OCI-LY7 (cell line): ENCODE data around the gene THAP3. TPM values are rescaled to one million over a fixed set of nuclear protein-coding genes. Genes with fewer than 3 reads are reported as not detected.
A peak's percentile ranks its signal among the peaks of the same experiment; 100 is the strongest.

Experiments
- BruUV-seq: library from RNA; stranded (reverse); fragments of 400-500 nt; replicated peaks from 2 replicates; lab custom pipeline; 2021; lab: Mats Ljungman, UMichigan
- CTCF ChIA-PET: fragments of 300-600 bp; sonication (Branson Sonifier 250); formaldehyde crosslinking; loops from one replicate; lab custom pipeline; 2022; ENCODE audit warnings: antibody characterized with exemption; ENCODE audit not compliant: unreplicated experiment; lab: Charles Lee
- POLR2A ChIA-PET: fragments of 300-600 bp; sonication (Branson Sonifier 250); formaldehyde crosslinking; loops from one replicate; lab custom pipeline; 2022; ENCODE audit warnings: antibody characterized with exemption; lab: Charles Lee
- DNase-seq: peaks from one replicate; pipeline ENCODE4 v3.0.0-alpha.2; 2015; ENCODE audit warnings: low spot score
- H2AFZ ChIP-seq: fragments of 200-600 bp; sonication (generic), shearing (Covaris generic); 2 replicates; pipeline ENCODE4 v1.6.1; 2014; ENCODE audit warnings: mild to moderate bottlenecking, antibody characterized with exemption, low read length, moderate library complexity
- H3K27ac ChIP-seq: fragments of 200-600 bp; sonication (generic); 2 replicates; pipeline ENCODE4 v1.5.1; 2014; ENCODE audit warnings: mixed run types, low read depth, mild to moderate bottlenecking, moderate library complexity, low read length, inconsistent platforms; ENCODE audit not compliant: poor library complexity, severe bottlenecking
- H3K36me3 ChIP-seq: fragments of 200-600 bp; sonication (generic); 2 replicates; pipeline ENCODE4 v1.6.1; 2014; ENCODE audit warnings: mild to moderate bottlenecking, antibody characterized with exemption, low read length, moderate library complexity, mixed read lengths; ENCODE audit not compliant: insufficient read depth
- H3K4me1 ChIP-seq: fragments of 200-600 bp; sonication (generic); 2 replicates; pipeline ENCODE4 v1.5.1; 2014; ENCODE audit warnings: mild to moderate bottlenecking, low read length; ENCODE audit not compliant: insufficient read depth, poor library complexity, severe bottlenecking
- H3K4me2 ChIP-seq: fragments of 200-600 bp; sonication (generic); 2 replicates; pipeline ENCODE4 v1.6.1; 2014; ENCODE audit warnings: mild to moderate bottlenecking, low read length
- H3K4me3 ChIP-seq: fragments of 200-600 bp; sonication (generic); 2 replicates; pipeline ENCODE4 v1.5.1; 2014; ENCODE audit warnings: mild to moderate bottlenecking, low read depth, low read length; ENCODE audit not compliant: poor library complexity, severe bottlenecking
- H3K79me2 ChIP-seq: fragments of 200-600 bp; sonication (generic); 2 replicates; pipeline ENCODE4 v1.6.1; 2016; ENCODE audit warnings: low read depth, mild to moderate bottlenecking, low read length, moderate library complexity, mixed read lengths; ENCODE audit not compliant: insufficient read depth
- H3K9me2 ChIP-seq: fragments of 200-600 bp; sonication (generic); 2 replicates; pipeline ENCODE4 v1.6.1; 2016; ENCODE audit warnings: mild to moderate bottlenecking, low read length, mixed read lengths; ENCODE audit not compliant: insufficient read depth
- H3K9me3 ChIP-seq: fragments of 200-600 bp; sonication (generic); 2 replicates; pipeline ENCODE4 v1.6.1; 2014; ENCODE audit warnings: mild to moderate bottlenecking, mixed run types, low read length, mixed read lengths
- H4K20me1 ChIP-seq: fragments of 200-600 bp; sonication (generic); 2 replicates; pipeline ENCODE4 v1.6.1; 2014; ENCODE audit warnings: mild to moderate bottlenecking, antibody characterized with exemption, low read length, moderate library complexity, mixed read lengths; ENCODE audit not compliant: insufficient read depth
- CTCF ChIP-seq: fragments of 200-600 bp; sonication (generic); conservative IDR thresholded peaks from 2 replicates; pipeline ENCODE4 v1.5.1; 2014; ENCODE audit warnings: mild to moderate bottlenecking, antibody characterized with exemption, low read length, moderate library complexity, mixed read lengths
- EZH2phosphoT487 ChIP-seq: fragments of 200-600 bp; sonication (generic); IDR thresholded peaks from 2 replicates; pipeline ENCODE4 v1.6.1; 2018; ENCODE audit warnings: low read depth, borderline replicate concordance, mild to moderate bottlenecking, mixed run types, antibody characterized with exemption, low read length, moderate library complexity, mixed read lengths
- intact Hi-C: fragments of 100-400 bp; cut with micrococcal nuclease; formaldehyde crosslinking; loops from one replicate; pipeline ENCODE4 v1.10.0; 2022; ENCODE audit not compliant: unreplicated experiment
- total RNA-seq, 2 experiments: library from RNA; depleted of rRNA in 1 of 2; stranded (reverse); fragments of >200 nt in 1 of 2; shearing (Covaris generic) in 1 of 2; gene quantifications; 2 replicates each; pipeline ENCODE4 v1.2.3, GENCODE V29; 2014 to 2022

The THAP3 gene
- total RNA-seq, 2 experiments from 2014 or later: 17.2 to 22.4 TPM

GRCh38 chr1:6623269-6623965 lies 1.3 kb upstream of the THAP3 start:
- intact Hi-C loops: no loop called here
- peaks cover 24% of the 10 kb centered on the region for H3K4me1 ChIP-seq
- H2AFZ ChIP-seq: no peak overlapping the region
- no peak for DNase-seq
- no peaks in the 10 kb centered on the region for H4K20me1 ChIP-seq
- no peak overlapping the region for H3K4me3 ChIP-seq
- CTCF ChIA-PET: no interaction called here
- no peaks in the 10 kb centered on the region for H3K9me3 ChIP-seq
- TF ChIP-seq EZH2phosphoT487 (no peak), CTCF (no peak)
- no peak overlapping the region for H3K27ac ChIP-seq
- no peak overlapping the region for H3K4me2 ChIP-seq
- peaks cover 61% of the 10 kb centered on the region for H3K36me3 ChIP-seq
- peaks cover 9% of the 10 kb centered on the region; the same call in 1 of the 2 replicates for H3K79me2 ChIP-seq
- POLR2A ChIA-PET: no interaction called here
- no peaks in the 10 kb centered on the region for H3K9me2 ChIP-seq
- BruUV-seq: no TSS peak

GRCh38 chr1:6625584-6626149 lies 999 bp downstream of the THAP3 start:
- no peak for TF ChIP-seq CTCF
- no peak for TF ChIP-seq EZH2phosphoT487
- no TSS peak for BruUV-seq
- ChIA-PET POLR2A (interaction anchor here (0.9 to 1.6 kb wide), 2 partner anchors 9 to 46 kb away, joined by 3 read pairs; partner anchors contain the start of gene ZBTB48), CTCF (interaction anchor here (0.6 kb wide), 1 partner anchor 46 kb away, joined by 3 read pairs; the partner anchor contains the start of gene ZBTB48)
- Histone ChIP-seq H3K79me2 (peaks cover 9% of the 10 kb centered on the region; the same call in 1 of the 2 replicates), H3K9me2 (no peaks in the 10 kb centered on the region), H3K4me2 (peak overlapping the region; percentile 99), H2AFZ (peak overlapping the region; percentile 45; the same call in 1 of the 2 replicates), H3K4me3 (peak overlapping the region; percentile 94), H3K36me3 (peaks cover 55% of the 10 kb centered on the region), H3K4me1 (peaks cover 24% of the 10 kb centered on the region), H3K9me3 (no peaks in the 10 kb centered on the region), H4K20me1 (no peaks in the 10 kb centered on the region), H3K27ac (peak overlapping the region; percentile 29)
- peak; percentile 23 for DNase-seq
- intact Hi-C loops: loop anchor here (5.0 kb wide), 2 partner anchors 73 to 133 kb away; partner anchors contain the start of genes NOL9 and PLEKHG5
